Spleen (tissue), 11 donors: ENCODE data around the gene HSPB3. TPM values are rescaled to one million over a fixed set of nuclear protein-coding genes. Genes with fewer than 3 reads are reported as not detected.

Source experiments
- DNase-seq: peaks from one replicate; pipeline ENCODE4 v3.0.0-alpha.2; 2020
- H3K27ac ChIP-seq, 8 donors: fragments of 200-600 bp; sonication (generic) in 7 of 8; 1 replicate in 4 of 8; 2 replicates in 4 of 8; pipeline versions ENCODE4 v1.5.0 to v1.8.0; 2016 to 2021; ENCODE audit warnings: inconsistent platforms in 4 of 8, mild to moderate bottlenecking in 4 of 8, moderate library complexity in 1 of 8
- H3K27me3 ChIP-seq, 7 donors: fragments of 200-600 bp; sonication (generic) in 6 of 7; replicated peaks in 1 of 7; 1 replicate in 4 of 7; 2 replicates in 3 of 7; pipeline versions ENCODE4 v1.5.0 to v1.8.0; 2016 to 2021; ENCODE audit warnings: inconsistent platforms in 3 of 7, mild to moderate bottlenecking in 1 of 7
- H3K36me3 ChIP-seq, 6 donors: fragments of 200-600 bp; sonication (generic) in 5 of 6; 1 replicate in 4 of 6; 2 replicates in 2 of 6; pipeline versions ENCODE4 v1.5.0 to v1.8.0; 2016 to 2021; ENCODE audit warnings: inconsistent platforms in 2 of 6
- H3K4me1 ChIP-seq, 6 donors: fragments of 200-600 bp; sonication (generic) in 5 of 6; 1 replicate in 3 of 6; 2 replicates in 3 of 6; pipeline versions ENCODE4 v1.5.0 to v1.8.0; 2016 to 2021; ENCODE audit warnings: inconsistent platforms in 3 of 6
- H3K4me3 ChIP-seq, 8 donors: fragments of 200-600 bp; sonication (generic) in 7 of 8; 1 replicate in 4 of 8; 2 replicates in 4 of 8; pipeline versions ENCODE4 v1.5.0 to v1.8.0; 2016 to 2021; ENCODE audit warnings: inconsistent platforms in 4 of 8, mild to moderate bottlenecking in 4 of 8, moderate library complexity in 2 of 8
- H3K9me3 ChIP-seq, 8 donors: fragments of 200-600 bp; sonication (generic) in 7 of 8; 1 replicate in 4 of 8; 2 replicates in 4 of 8; pipeline versions ENCODE4 v1.5.0 to v1.8.0; 2016 to 2021; ENCODE audit warnings: inconsistent platforms in 4 of 8
- CTCF ChIP-seq, 11 experiments: fragments of 200-600 bp in 7 of 11; fragments of 450-650 bp in 4 of 11; sonication (generic) in 4 of 11; IDR thresholded peaks in 8 of 11; conservative IDR thresholded peaks in 3 of 11; 1 replicate in 7 of 11; 2 replicates in 4 of 11; pipeline versions ENCODE4 v1.4.0 to v1.8.0; 2016 to 2021; ENCODE audit warnings: antibody characterized with exemption in 11 of 11, inconsistent platforms in 4 of 11, mild to moderate bottlenecking in 1 of 11
- POLR2A ChIP-seq, 3 donors: fragments of 450-650 bp; IDR thresholded peaks; one replicate each; pipeline ENCODE4 v1.5.1; 2017; ENCODE audit warnings: antibody characterized with exemption in 3 of 3, mild to moderate bottlenecking in 1 of 3
- POLR2AphosphoS5 ChIP-seq, 3 donors: sonication (generic); formaldehyde crosslinking; IDR thresholded peaks; one replicate each; pipeline ENCODE4 v1.5.1; 2017; ENCODE audit warnings: antibody characterized with exemption in 3 of 3
- WGBS, 5 donors: extraction: QIAGEN DNeasy Blood & Tissue Kit in 3 of 5; methylation state at CpG; one replicate each; pipeline versions ENCODE4 v1.1.5 to v1.1.7; 2013 to 2018; 5-methylcytosine and 5-hydroxymethylcytosine counted together
- intact Hi-C: fragments of 100-400 bp; cut with DNase I; formaldehyde crosslinking; loops from one replicate; pipeline ENCODE4 v1.15.0; 2023; ENCODE audit warnings: low total_unique reads
- polyA plus RNA-seq, 3 donors: library from polyadenylated mRNA; stranded (reverse); fragments of 200-250 nt; gene quantifications; one replicate each; pipeline ENCODE4 v1.2.1, GENCODE V29; 2013
- total RNA-seq, 7 donors: library from RNA; depleted of rRNA in 3 of 7; stranded (reverse); fragments of >200 nt in 3 of 7; fragmentation: NEBNext Ultra II Directional in 4 of 7; extraction: Animal tissue kit (Norgen Biotek cat#: 25700) in 4 of 7; gene quantifications; one replicate each; pipeline versions ENCODE4 v1.1.0 to v1.2.1, GENCODE V29; 2016 to 2021
- donor health status: healthy with polysubstance abuse.
- donor health status: DM: no; HTN: no; CAD: no; lungs with moderate emphysema.
- donor health status: DM: no; HTN: no; CAD: no.
- donor health status: Bipolar disorder and iron deficiency.
- donor health status: healthy.
- donor health status: DM: no; HTN: no; CAD: no.
- donor health status: DM: yes; HTN: yes; CAD: no.

The HSPB3 gene
- total and polyA plus RNA-seq, 10 donors: 0.45 to 0.67 (median 0.54) TPM; not detected in 6

GRCh38 chr5:54470677-54471076 is 15.2 kb downstream of the HSPB3 start:
- H3K9me3 ChIP-seq: no peaks in the 10 kb centered on the region
- no peak overlapping the region for H3K4me3 ChIP-seq
- no peak overlapping the region for H3K27ac ChIP-seq
- H3K27me3 ChIP-seq: no peaks in the 10 kb centered on the region
- no peak for TF ChIP-seq POLR2A (IDR thresholded peaks at IDR 0.05)
- no peak for TF ChIP-seq POLR2AphosphoS5 (IDR thresholded peaks at IDR 0.05)
- TF ChIP-seq CTCF (IDR thresholded peaks at IDR 0.05 in 8 of 11, conservative IDR thresholded peaks at IDR 0.05 in 3 of 11): no peak
- peaks cover 0 to 12% (median 1%) of the 10 kb centered on the region in 6 donors for H3K4me1 ChIP-seq
- WGBS, 5 donors: 50 to 66% (median 59%) methylated on average over 1 of the region's 1 CpG
- H3K36me3 ChIP-seq: no peaks in the 10 kb centered on the region
- intact Hi-C loops: no loop called here
- DNase-seq: no peak

GRCh38 chr5:54471398-54471797 is 15.9 kb downstream of the HSPB3 start:
- no peaks in the 10 kb centered on the region for H3K27me3 ChIP-seq
- TF ChIP-seq POLR2A (IDR thresholded peaks at IDR 0.05) (no peak), CTCF (IDR thresholded peaks at IDR 0.05 in 8 of 11, conservative IDR thresholded peaks at IDR 0.05 in 3 of 11) (no peak), POLR2AphosphoS5 (IDR thresholded peaks at IDR 0.05) (no peak)
- H3K4me3 ChIP-seq: no peak overlapping the region
- H3K4me1 ChIP-seq: peaks cover 0 to 12% (median 1%) of the 10 kb centered on the region in 6 donors
- no peak for DNase-seq
- no peaks in the 10 kb centered on the region for H3K9me3 ChIP-seq
- H3K36me3 ChIP-seq: no peaks in the 10 kb centered on the region
- WGBS, 5 donors: 48 to 64% (median 59%) methylated on average over 3 of the region's 3 CpGs
- H3K27ac ChIP-seq: no peak overlapping the region
- intact Hi-C loops: no loop called here

- WGBS, 5 donors: 42 to 66% (median 54%) methylated on average over 2 of the region's 2 CpGs
- H3K4me3 ChIP-seq: no peak overlapping the region
- intact Hi-C loops: no loop called here
Measured at GRCh38 chr5:54476682-54477081, 21.2 kb downstream of the HSPB3 start.

GRCh38 chr5:54477941-54478478 is 22.5 kb downstream of the HSPB3 start:
- Histone ChIP-seq H3K27me3 (no peaks in the 10 kb centered on the region), H3K4me1 (no peaks in the 10 kb centered on the region), H3K9me3 (no peaks in the 10 kb centered on the region), H3K27ac (no peak overlapping the region), H3K4me3 (no peak overlapping the region), H3K36me3 (no peaks in the 10 kb centered on the region)
- TF ChIP-seq POLR2A (IDR thresholded peaks at IDR 0.05) (no peak), CTCF (IDR thresholded peaks at IDR 0.05 in 8 of 11, conservative IDR thresholded peaks at IDR 0.05 in 3 of 11) (no peak), POLR2AphosphoS5 (IDR thresholded peaks at IDR 0.05) (no peak)
- intact Hi-C loops: no loop called here
- WGBS, 5 donors: 79 to 100% (median 90%) methylated on average over 1 of the region's 1 CpG
- no peak for DNase-seq

More at GRCh38 chr5:54476682-54477081, 21.2 kb downstream of the HSPB3 start:
- H3K27ac ChIP-seq: no peak overlapping the region
- no peaks in the 10 kb centered on the region for H3K9me3 ChIP-seq
- no peaks in the 10 kb centered on the region for H3K36me3 ChIP-seq
- DNase-seq: no peak
- H3K27me3 ChIP-seq: no peaks in the 10 kb centered on the region
- TF ChIP-seq POLR2A (IDR thresholded peaks at IDR 0.05) (no peak), POLR2AphosphoS5 (IDR thresholded peaks at IDR 0.05) (no peak), CTCF (IDR thresholded peaks at IDR 0.05 in 8 of 11, conservative IDR thresholded peaks at IDR 0.05 in 3 of 11) (no peak)
- H3K4me1 ChIP-seq: no peaks in the 10 kb centered on the region
